ENCODE results near the gene MIPEP. TPM values are rescaled to one million over a fixed set of nuclear protein-coding genes. Genes with fewer than 3 reads are reported as not detected.

MIPEP gene
- 10 to 100 TPM; 26.2 to 27.1 TPM for total RNA-seq

- under 1% methylated on average over 63 of the region's 75 CpGs for WGBS
- Histone ChIP-seq H3K9me3 (no peaks in the 10 kb centered on the region), H3K4me1 (replicated peaks) (no peaks in the 10 kb centered on the region), H3K4me3 (peak within 1 kb of the TSS; percentile 81 to 82), H3K36me3 (no peaks in the 10 kb centered on the region), H3K27me3 (replicated peaks; ENCODE audit: insufficient read depth) (no peaks in the 10 kb centered on the region), H3K27ac (peak within 1 kb of the TSS; percentile 77 to 83)
- TF ChIP-seq POLR2AphosphoS5 (IDR thresholded peaks at IDR 0.05), result peak; percentile 94
- TF ChIP-seq POLR2A (IDR thresholded peaks at IDR 0.05), result peak; percentile 77
- TF ChIP-seq CTCF (IDR thresholded peaks at IDR 0.05), result peak; percentile 39 to 85 (median 64)
- intact Hi-C loops (cut with DNase I), result loop anchor here (5.0 kb wide), 1 partner anchor 422 kb away; no protein-coding TSS in a partner anchor
- DNase-seq (ENCODE audit: low spot score), result peak; percentile 92
These were observed at the start of gene MIPEP for GRCh38 chr13:23888658-23889614. MIPEP (minus strand) TSS chr13:23889400; CDS start chr13:23889320, 80 bp downstream.

GRCh38 chr13:23934520-23934919 is 45.3 kb upstream of the MIPEP start:
- intact Hi-C loops (cut with DNase I), result no loop called here
- WGBS, result 71% methylated on average over 2 of the region's 2 CpGs
- DNase-seq (ENCODE audit: low spot score), result no peak
- H3K27ac ChIP-seq, result no peak overlapping the region
- H3K4me1 ChIP-seq (replicated peaks), result no peaks in the 10 kb centered on the region
- no peaks in the 10 kb centered on the region for H3K9me3 ChIP-seq
- H3K36me3 ChIP-seq, result no peaks in the 10 kb centered on the region
- no peak for TF ChIP-seq POLR2A (IDR thresholded peaks at IDR 0.05)
- no peak for TF ChIP-seq CTCF (IDR thresholded peaks at IDR 0.05)
- no peak for TF ChIP-seq POLR2AphosphoS5 (IDR thresholded peaks at IDR 0.05)
- H3K27me3 ChIP-seq (replicated peaks; ENCODE audit: insufficient read depth), result no peaks in the 10 kb centered on the region
- no peak overlapping the region for H3K4me3 ChIP-seq

DNA sequence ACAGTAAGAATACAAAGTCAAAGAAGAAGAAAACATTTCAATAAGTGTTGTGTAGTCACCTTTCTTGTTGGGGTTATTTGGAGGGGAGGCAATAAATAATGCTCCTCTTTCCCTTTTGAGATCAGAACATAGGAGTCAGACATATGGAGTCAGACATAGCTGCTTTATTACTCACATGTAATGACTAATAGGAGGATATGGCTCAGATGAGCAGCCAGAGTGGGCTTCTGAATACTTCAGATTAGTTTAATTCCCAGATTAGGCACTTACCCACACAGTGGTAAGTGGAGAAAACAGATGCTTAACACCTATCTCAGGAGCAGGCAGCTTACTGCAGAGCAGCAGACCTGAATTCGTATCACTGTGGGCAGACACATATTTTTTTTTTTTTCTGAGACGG is 39.8 kb upstream of the MIPEP start:
- Histone ChIP-seq H3K27me3 (replicated peaks; ENCODE audit: insufficient read depth) (no peaks in the 10 kb centered on the region), H3K9me3 (no peaks in the 10 kb centered on the region), H3K36me3 (no peaks in the 10 kb centered on the region), H3K4me1 (replicated peaks) (no peaks in the 10 kb centered on the region), H3K27ac (no peak overlapping the region), H3K4me3 (no peak overlapping the region)
- intact Hi-C loops (cut with DNase I), result no loop called here
- no peak for TF ChIP-seq CTCF (IDR thresholded peaks at IDR 0.05)
- no peak for TF ChIP-seq POLR2A (IDR thresholded peaks at IDR 0.05)
- no peak for TF ChIP-seq POLR2AphosphoS5 (IDR thresholded peaks at IDR 0.05)
- 78% methylated on average over 2 of the region's 2 CpGs for WGBS
- no peak for DNase-seq (ENCODE audit: low spot score)

- 72% methylated on average over 1 of the region's 1 CpG for WGBS
- no peak for DNase-seq (ENCODE audit: low spot score)
- no peak for TF ChIP-seq POLR2AphosphoS5 (IDR thresholded peaks at IDR 0.05)
- no peak for TF ChIP-seq CTCF (IDR thresholded peaks at IDR 0.05)
- no peak for TF ChIP-seq POLR2A (IDR thresholded peaks at IDR 0.05)
- intact Hi-C loops (cut with DNase I), result loop anchor here (5.0 kb wide), 1 partner anchor 304 kb away; no protein-coding TSS in a partner anchor
- Histone ChIP-seq H3K9me3 (no peaks in the 10 kb centered on the region), H3K36me3 (no peaks in the 10 kb centered on the region), H3K27ac (no peak overlapping the region), H3K4me1 (replicated peaks) (no peaks in the 10 kb centered on the region), H3K27me3 (replicated peaks; ENCODE audit: insufficient read depth) (no peaks in the 10 kb centered on the region), H3K4me3 (no peak overlapping the region)
These were observed 33.8 kb upstream of the MIPEP start for GRCh38 chr13:23923031-23923430.

All from prostate gland (tissue), 2 donors.